Measurements from ENCODE around the gene BCAT1.
"Not testable (repeated sequence)": the region's sequence is repeated elsewhere in the genome, so short reads cannot be mapped to it uniquely, and the experiment has no call there.

DNA sequence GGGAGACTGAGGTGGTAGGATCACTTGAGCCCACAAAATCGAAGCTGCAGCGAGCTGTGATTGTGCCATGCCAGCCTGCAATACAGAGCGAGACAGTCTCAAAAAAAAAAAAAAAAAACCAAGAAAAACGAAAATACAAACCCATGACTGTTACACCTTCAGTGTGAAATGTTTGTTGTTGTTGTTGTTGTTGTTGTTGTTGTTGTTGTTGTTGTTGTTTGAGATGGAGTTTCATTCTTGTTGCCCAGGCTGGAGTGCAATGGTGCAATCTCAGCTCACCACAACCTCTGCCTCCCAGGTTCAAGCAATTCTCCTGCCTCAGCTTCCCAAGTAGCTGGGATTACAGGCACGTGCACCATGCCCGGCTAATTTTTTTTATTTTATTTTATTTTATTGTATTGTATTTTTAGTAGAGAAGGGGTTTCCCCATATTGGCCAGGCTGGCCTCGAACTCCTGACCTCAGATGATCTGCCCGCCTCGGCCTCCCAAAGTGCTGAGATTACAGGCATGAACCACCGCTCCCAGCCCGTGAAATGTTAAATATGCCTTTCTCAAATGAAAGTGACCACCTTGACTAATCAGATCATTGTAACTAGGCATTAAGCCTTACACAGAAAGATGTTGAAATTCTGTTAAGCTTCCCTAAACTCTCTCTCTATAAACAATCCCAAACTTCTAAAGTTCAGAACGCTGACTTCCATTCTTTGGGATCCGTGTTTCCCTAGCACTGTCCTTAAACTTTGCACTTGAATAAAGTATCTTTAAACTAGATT, 20.2 kb downstream of the BCAT1 start:
- TF ChIP-seq CTCF, POLR2A (IDR thresholded peaks at IDR 0.05): not testable (repeated sequence)
